Neural progenitor cell (in vitro differentiated cells): ENCODE measurements around the gene OR6J1. TPM values are rescaled to one million over a fixed set of nuclear protein-coding genes. Genes with fewer than 3 reads are reported as not detected.
A peak's percentile ranks its signal among the peaks of the same experiment; 100 is the strongest.

Experiments used
- DNase-seq: peaks from one replicate; pipeline ENCODE4 v3.0.0-alpha.2; 2016; ENCODE audit warnings: low spot score
- H2AFZ ChIP-seq: fragments of 200-600 bp; sonication (generic); replicated peaks from 2 replicates; pipeline ENCODE4 v1.6.1; 2016; ENCODE audit warnings: antibody characterized with exemption
- H3F3A ChIP-seq: fragments of 200-600 bp; sonication (generic); 2 replicates; pipeline ENCODE4 v1.6.1; 2016; ENCODE audit warnings: antibody characterized with exemption, low read depth
- H3K27ac ChIP-seq: fragments of 200-600 bp; sonication (generic); 2 replicates; pipeline ENCODE4 v1.5.1; 2016; ENCODE audit warnings: mild to moderate bottlenecking
- H3K27me3 ChIP-seq: fragments of 200-600 bp; sonication (generic); 2 replicates; pipeline ENCODE4 v1.6.1; 2016; ENCODE audit warnings: mild to moderate bottlenecking, moderate library complexity
- H3K36me3 ChIP-seq: fragments of 200-600 bp; sonication (generic); 2 replicates; pipeline ENCODE4 v1.5.1; 2016
- H3K4me1 ChIP-seq: fragments of 200-600 bp; sonication (generic); 2 replicates; pipeline ENCODE4 v1.6.1; 2016; ENCODE audit warnings: mixed run types
- H3K4me2 ChIP-seq: fragments of 200-600 bp; sonication (generic); 2 replicates; pipeline ENCODE4 v1.6.1; 2016
- H3K4me3 ChIP-seq: fragments of 200-600 bp; sonication (generic); 2 replicates; pipeline ENCODE4 v1.5.1; 2016
- H3K79me2 ChIP-seq: fragments of 200-600 bp; sonication (generic); 2 replicates; pipeline ENCODE4 v1.6.1; 2016; ENCODE audit warnings: low read depth
- H3K9ac ChIP-seq: fragments of 200-600 bp; sonication (generic); 2 replicates; pipeline ENCODE4 v1.6.1; 2016
- H3K9me3 ChIP-seq: fragments of 200-600 bp; sonication (generic); 2 replicates; pipeline ENCODE4 v1.5.1; 2016; ENCODE audit warnings: low read depth
- H4K20me1 ChIP-seq: fragments of 200-600 bp; sonication (generic); 2 replicates; pipeline ENCODE4 v1.6.1; 2016; ENCODE audit warnings: low read depth
- H3K27ac Mint-ChIP-seq: 3 replicates; pipeline ENCODE4 v1.8.0; 2021; ENCODE audit warnings: mixed read lengths
- H3K27me3 Mint-ChIP-seq: 2 replicates; pipeline ENCODE4 v1.8.0; 2022; ENCODE audit warnings: low read depth, mild to moderate bottlenecking, inconsistent platforms, moderate library complexity, mixed read lengths; ENCODE audit not compliant: insufficient read depth
- H3K36me3 Mint-ChIP-seq: 3 replicates; pipeline ENCODE4 v1.8.0; 2021; ENCODE audit warnings: mixed read lengths
- H3K4me1 Mint-ChIP-seq: 3 replicates; pipeline ENCODE4 v1.8.0; 2021; ENCODE audit warnings: mixed read lengths
- H3K4me3 Mint-ChIP-seq: 3 replicates; pipeline ENCODE4 v1.8.0; 2021; ENCODE audit warnings: mild to moderate bottlenecking, moderate library complexity, mixed read lengths
- H3K9me3 Mint-ChIP-seq: 3 replicates; pipeline ENCODE4 v1.8.0; 2020; ENCODE audit warnings: mixed read lengths
- CTCF ChIP-seq: fragments of 200-600 bp; sonication (generic); IDR thresholded peaks from 2 replicates; pipeline ENCODE4 v1.5.1; 2017; ENCODE audit warnings: antibody characterized with exemption, mild to moderate bottlenecking
- EZH2 ChIP-seq: fragments of 200-600 bp; sonication (generic); IDR thresholded peaks from 2 replicates; pipeline ENCODE4 v1.6.1; 2017; ENCODE audit warnings: antibody characterized with exemption, mild to moderate bottlenecking, moderate library complexity
- EZH2phosphoT487 ChIP-seq: fragments of 200-600 bp; sonication (generic); IDR thresholded peaks from 2 replicates; pipeline ENCODE4 v1.6.1; 2017; ENCODE audit warnings: antibody characterized with exemption
- total RNA-seq: library from RNA; depleted of rRNA; stranded (reverse); fragments of >200 nt; gene quantifications from 2 replicates; pipeline ENCODE4 v1.2.3, GENCODE V29; 2015; ENCODE audit warnings: low replicate concordance

OR6J1 gene
- total RNA-seq, 1 donor from 2014 or later: not detected

GRCh38 chr14:22601996-22602395 lies 42.2 kb downstream of the OR6J1 start:
- peaks cover 18% of the 10 kb centered on the region for H3F3A ChIP-seq
- no peaks in the 10 kb centered on the region for H3K9me3 ChIP-seq
- H3K9ac ChIP-seq: no peak overlapping the region
- H3K36me3 Mint-ChIP-seq: peaks cover 19% of the 10 kb centered on the region
- H3K4me3 Mint-ChIP-seq: no peak overlapping the region
- H3K4me3 ChIP-seq: no peak overlapping the region
- no peaks in the 10 kb centered on the region for H3K27me3 ChIP-seq
- H2AFZ ChIP-seq: no peak overlapping the region
- no peaks in the 10 kb centered on the region for H3K9me3 Mint-ChIP-seq
- H3K27me3 Mint-ChIP-seq: peaks cover 4% of the 10 kb centered on the region
- TF ChIP-seq EZH2: no peak
- no peak for TF ChIP-seq EZH2phosphoT487
- TF ChIP-seq CTCF: no peak
- peaks cover 17% of the 10 kb centered on the region for H3K79me2 ChIP-seq
- no peak overlapping the region for H3K27ac Mint-ChIP-seq
- peaks cover 5% of the 10 kb centered on the region for H4K20me1 ChIP-seq
- no peak overlapping the region for H3K4me2 ChIP-seq
- no peak for DNase-seq
- H3K4me1 Mint-ChIP-seq: peaks cover 16% of the 10 kb centered on the region
- peaks cover 14% of the 10 kb centered on the region for H3K4me1 ChIP-seq
- H3K27ac ChIP-seq: no peak overlapping the region
- H3K36me3 ChIP-seq: peaks cover 3% of the 10 kb centered on the region

GRCh38 chr14:22601456-22601855 lies 42.7 kb downstream of the OR6J1 start:
- Mint-ChIP-seq H3K36me3 (peaks cover 19% of the 10 kb centered on the region), H3K4me1 (peaks cover 16% of the 10 kb centered on the region), H3K9me3 (no peaks in the 10 kb centered on the region), H3K4me3 (no peak overlapping the region), H3K27me3 (peaks cover 4% of the 10 kb centered on the region), H3K27ac (no peak overlapping the region)
- H3K36me3 ChIP-seq: no peaks in the 10 kb centered on the region
- H3K27ac ChIP-seq: no peak overlapping the region
- peaks cover 18% of the 10 kb centered on the region for H3F3A ChIP-seq
- H2AFZ ChIP-seq: no peak overlapping the region
- TF ChIP-seq CTCF (no peak), EZH2 (no peak), EZH2phosphoT487 (no peak)
- no peak overlapping the region for H3K4me2 ChIP-seq
- H3K4me1 ChIP-seq: peaks cover 14% of the 10 kb centered on the region
- H3K4me3 ChIP-seq: no peak overlapping the region
- H3K27me3 ChIP-seq: no peaks in the 10 kb centered on the region
- H3K79me2 ChIP-seq: peaks cover 17% of the 10 kb centered on the region
- no peak for DNase-seq
- H4K20me1 ChIP-seq: peaks cover 5% of the 10 kb centered on the region
- H3K9ac ChIP-seq: no peak overlapping the region
- no peaks in the 10 kb centered on the region for H3K9me3 ChIP-seq

GRCh38 chr14:22600027-22600426 lies 44.1 kb downstream of the OR6J1 start:
- Histone ChIP-seq H3K4me1 (peaks cover 14% of the 10 kb centered on the region), H3K4me2 (no peak overlapping the region), H3K9me3 (no peaks in the 10 kb centered on the region), H3F3A (peaks cover 18% of the 10 kb centered on the region), H3K36me3 (no peaks in the 10 kb centered on the region), H3K27ac (no peak overlapping the region), H3K79me2 (peaks cover 17% of the 10 kb centered on the region), H4K20me1 (peaks cover 5% of the 10 kb centered on the region), H3K4me3 (no peak overlapping the region), H2AFZ (no peak overlapping the region), H3K9ac (no peak overlapping the region), H3K27me3 (no peaks in the 10 kb centered on the region)
- peak overlapping the region; percentile 24 for H3K4me3 Mint-ChIP-seq
- H3K9me3 Mint-ChIP-seq: no peaks in the 10 kb centered on the region
- peaks cover 19% of the 10 kb centered on the region for H3K36me3 Mint-ChIP-seq
- DNase-seq: no peak
- H3K4me1 Mint-ChIP-seq: peaks cover 16% of the 10 kb centered on the region
- TF ChIP-seq CTCF: no peak
- TF ChIP-seq EZH2phosphoT487: no peak
- no peak for TF ChIP-seq EZH2
- peaks cover 7% of the 10 kb centered on the region for H3K27me3 Mint-ChIP-seq
- H3K27ac Mint-ChIP-seq: no peak overlapping the region
